ENCODE results near the gene TRIM17. TPM values are rescaled to one million over a fixed set of nuclear protein-coding genes. Genes with fewer than 3 reads are reported as not detected.

The TRIM17 gene
- total RNA-seq, 1 experiment from 2014 or later = 55.5 TPM

- CTCF ChIA-PET = no interaction called here
- no TSS peak for BruUV-seq (replicated peaks)
These were observed 28.8 kb upstream of the TRIM17 start for GRCh38 chr1:228445490-228445842.

GRCh38 chr1:228443395-228443794 lies 26.7 kb upstream of the TRIM17 start:
- intact Hi-C loops (cut with micrococcal nuclease; ENCODE audit: unreplicated experiment) = no loop called here
- H2AFZ ChIP-seq = no peak overlapping the region
- POLR2A ChIA-PET (ENCODE audit: unreplicated experiment) = no interaction called here
- H3K4me2 ChIP-seq = no peak overlapping the region
- no peaks in the 10 kb centered on the region for H4K20me1 ChIP-seq (ENCODE audit: insufficient read depth)
- CTCF ChIA-PET = no interaction called here
- H3K27ac ChIP-seq = no peak overlapping the region
- no peaks in the 10 kb centered on the region for H3K9me3 ChIP-seq (ENCODE audit: insufficient read depth, low read depth)
- peaks cover 6% of the 10 kb centered on the region for H3K4me1 ChIP-seq (replicated peaks; ENCODE audit: insufficient read depth)
- H3F3A ChIP-seq (ENCODE audit: insufficient read depth, low read depth) = no peaks in the 10 kb centered on the region
- no peaks in the 10 kb centered on the region for H3K27me3 ChIP-seq (ENCODE audit: insufficient read depth, low read depth)
- DNase-seq = no peak
- H3K79me2 ChIP-seq (ENCODE audit: low read depth) = no peaks in the 10 kb centered on the region
- no TSS peak for BruUV-seq (replicated peaks)
- no peaks in the 10 kb centered on the region for H3K36me3 ChIP-seq (ENCODE audit: low read depth)
- no peak for TF ChIP-seq CTCF (conservative IDR thresholded peaks at IDR 0.05)
- TF ChIP-seq EZH2 (IDR thresholded peaks at IDR 0.05; ENCODE audit: low read depth) = no peak
- no peak overlapping the region for H3K4me3 ChIP-seq
- H3K9me2 ChIP-seq (ENCODE audit: insufficient read depth) = no peaks in the 10 kb centered on the region

More at GRCh38 chr1:228445490-228445842, 28.8 kb upstream of the TRIM17 start:
- no peak for DNase-seq
- H3K27ac ChIP-seq = no peak overlapping the region
- H2AFZ ChIP-seq = no peak overlapping the region
- no peaks in the 10 kb centered on the region for H3K9me2 ChIP-seq (ENCODE audit: insufficient read depth)
- no peaks in the 10 kb centered on the region for H3K27me3 ChIP-seq (ENCODE audit: insufficient read depth, low read depth)
- no peaks in the 10 kb centered on the region for H4K20me1 ChIP-seq (ENCODE audit: insufficient read depth)
- H3K9me3 ChIP-seq (ENCODE audit: insufficient read depth, low read depth) = no peaks in the 10 kb centered on the region
- peaks cover 1% of the 10 kb centered on the region; the same call in 1 of the 2 replicates for H3F3A ChIP-seq (ENCODE audit: insufficient read depth, low read depth)
- H3K79me2 ChIP-seq (ENCODE audit: low read depth) = no peaks in the 10 kb centered on the region
- no peak for TF ChIP-seq EZH2 (IDR thresholded peaks at IDR 0.05; ENCODE audit: low read depth)
- no peak for TF ChIP-seq CTCF (conservative IDR thresholded peaks at IDR 0.05)
- intact Hi-C loops (cut with micrococcal nuclease; ENCODE audit: unreplicated experiment) = no loop called here
- H3K4me1 ChIP-seq (replicated peaks; ENCODE audit: insufficient read depth) = peaks cover 12% of the 10 kb centered on the region
- POLR2A ChIA-PET (ENCODE audit: unreplicated experiment) = no interaction called here
- no peak overlapping the region for H3K4me3 ChIP-seq
- no peak overlapping the region for H3K4me2 ChIP-seq
- H3K36me3 ChIP-seq (ENCODE audit: low read depth) = no peaks in the 10 kb centered on the region

- no peak for DNase-seq
- H3F3A ChIP-seq (ENCODE audit: insufficient read depth, low read depth) = no peaks in the 10 kb centered on the region
- no peak for TF ChIP-seq EZH2 (IDR thresholded peaks at IDR 0.05; ENCODE audit: low read depth)
- no peak overlapping the region for H2AFZ ChIP-seq
- H4K20me1 ChIP-seq (ENCODE audit: insufficient read depth) = no peaks in the 10 kb centered on the region
- no peaks in the 10 kb centered on the region for H3K36me3 ChIP-seq (ENCODE audit: low read depth)
- no peak overlapping the region for H3K4me3 ChIP-seq
- H3K4me2 ChIP-seq = no peak overlapping the region
- no peaks in the 10 kb centered on the region for H3K4me1 ChIP-seq (replicated peaks; ENCODE audit: insufficient read depth)
- no peak overlapping the region for H3K27ac ChIP-seq
- H3K9me2 ChIP-seq (ENCODE audit: insufficient read depth) = no peaks in the 10 kb centered on the region
- no peaks in the 10 kb centered on the region for H3K27me3 ChIP-seq (ENCODE audit: insufficient read depth, low read depth)
- intact Hi-C loops (cut with micrococcal nuclease; ENCODE audit: unreplicated experiment) = no loop called here
- CTCF ChIA-PET = no interaction called here
- H3K9me3 ChIP-seq (ENCODE audit: insufficient read depth, low read depth) = no peaks in the 10 kb centered on the region
- BruUV-seq (replicated peaks) = no TSS peak
- POLR2A ChIA-PET (ENCODE audit: unreplicated experiment) = interaction anchor here (0.6 kb wide), 1 partner anchor 20 kb away, joined by 3 read pairs; no protein-coding TSS in a partner anchor
- H3K79me2 ChIP-seq (ENCODE audit: low read depth) = no peaks in the 10 kb centered on the region
These were observed 24.3 kb upstream of the TRIM17 start for GRCh38 chr1:228440761-228441500.

GRCh38 chr1:228438266-228438665 lies 21.6 kb upstream of the TRIM17 start:
- intact Hi-C loops (cut with micrococcal nuclease; ENCODE audit: unreplicated experiment) = no loop called here
- no peak overlapping the region for H3K27ac ChIP-seq
- H3K36me3 ChIP-seq (ENCODE audit: low read depth) = no peaks in the 10 kb centered on the region
- H3K4me2 ChIP-seq = no peak overlapping the region
- no TSS peak for BruUV-seq (replicated peaks)
- no peaks in the 10 kb centered on the region for H3K79me2 ChIP-seq (ENCODE audit: low read depth)
- no peaks in the 10 kb centered on the region for H3F3A ChIP-seq (ENCODE audit: insufficient read depth, low read depth)
- DNase-seq = no peak
- no peak overlapping the region for H2AFZ ChIP-seq
- no peak for TF ChIP-seq EZH2 (IDR thresholded peaks at IDR 0.05; ENCODE audit: low read depth)
- no peak for TF ChIP-seq CTCF (conservative IDR thresholded peaks at IDR 0.05)
- no peaks in the 10 kb centered on the region for H3K9me3 ChIP-seq (ENCODE audit: insufficient read depth, low read depth)
- no peak overlapping the region for H3K4me3 ChIP-seq
- POLR2A ChIA-PET (ENCODE audit: unreplicated experiment) = no interaction called here
- no peaks in the 10 kb centered on the region for H3K27me3 ChIP-seq (ENCODE audit: insufficient read depth, low read depth)
- peaks cover 5% of the 10 kb centered on the region for H3K4me1 ChIP-seq (replicated peaks; ENCODE audit: insufficient read depth)
- CTCF ChIA-PET = no interaction called here
- no peaks in the 10 kb centered on the region for H4K20me1 ChIP-seq (ENCODE audit: insufficient read depth)
- no peaks in the 10 kb centered on the region for H3K9me2 ChIP-seq (ENCODE audit: insufficient read depth)
